Measurements from ENCODE around the gene MRPL22.
"Not testable (repeated sequence)": the region's sequence is repeated elsewhere in the genome, so short reads cannot be mapped to it uniquely, and the experiment has no call there.

Gene MRPL22

DNA sequence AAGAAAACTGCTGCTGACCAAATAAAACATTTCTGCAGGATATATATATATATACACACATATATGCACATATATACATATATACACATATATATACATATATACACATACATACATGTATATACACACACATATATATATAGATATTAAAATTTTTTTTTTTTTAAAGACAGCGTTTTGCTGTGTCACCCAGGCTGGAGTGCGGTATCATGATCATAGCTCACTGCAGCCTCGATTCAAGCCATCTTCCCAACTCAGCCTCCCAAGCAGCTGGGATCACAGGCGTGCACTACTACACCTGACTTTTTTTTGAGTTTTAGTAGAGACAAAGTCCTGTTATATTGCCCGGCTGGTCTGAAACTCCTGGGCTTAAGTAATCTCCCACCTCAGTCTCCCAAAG, 2.7 kb downstream of the MRPL22 start:
- no peak for DNase-seq (ENCODE audit: low read depth)

DNA sequence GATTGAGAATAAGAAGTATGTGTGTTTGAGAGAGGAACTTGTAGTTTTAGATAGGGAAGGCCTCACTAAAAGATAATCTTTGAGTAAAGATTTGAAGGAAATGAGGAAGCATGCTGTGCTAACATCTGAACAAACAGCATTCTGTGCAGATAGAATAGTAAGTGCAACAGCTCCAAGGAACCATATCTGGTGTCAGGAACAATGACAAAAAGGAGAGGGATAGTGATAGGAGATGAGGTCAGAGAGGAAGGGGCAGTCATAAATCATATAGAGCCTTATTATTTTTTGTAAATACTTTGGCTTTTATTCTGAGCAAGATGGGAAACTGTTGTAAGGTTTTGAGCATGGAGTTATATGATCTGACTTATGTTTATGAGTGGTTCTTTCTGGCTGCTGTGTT, 3.8 kb downstream of the MRPL22 start:
- no peak for DNase-seq (ENCODE audit: low read depth)

DNA sequence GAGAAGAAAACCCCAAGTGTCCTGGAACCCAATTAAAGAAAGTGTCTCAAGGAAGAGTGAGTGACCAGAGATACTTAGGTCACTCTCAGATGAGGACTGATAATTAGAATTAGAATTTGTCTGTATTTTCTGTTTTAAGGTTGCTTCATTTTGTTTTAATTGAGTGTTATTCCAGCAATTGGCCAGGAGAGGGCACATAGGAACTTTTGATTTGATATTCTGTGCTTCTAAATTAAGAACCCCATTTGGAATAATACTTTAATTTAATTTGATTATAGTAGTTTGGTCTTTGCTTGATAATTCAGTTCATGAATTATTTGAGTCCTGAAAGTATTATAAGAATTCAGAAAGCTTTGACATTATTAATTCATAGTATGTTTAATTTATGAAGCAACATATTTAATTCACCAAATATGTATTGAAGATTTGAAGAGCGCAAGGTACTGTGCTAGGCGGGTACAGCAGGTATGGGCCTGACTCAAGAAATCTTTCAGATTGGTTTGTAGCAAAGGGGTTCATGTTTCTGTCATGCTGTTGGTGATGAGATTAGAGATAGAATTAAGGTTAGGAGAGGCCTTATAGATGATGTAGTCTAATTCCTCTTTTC, 4.9 kb downstream of the MRPL22 start:
- DNase-seq (ENCODE audit: low read depth): peak; percentile 12

DNA sequence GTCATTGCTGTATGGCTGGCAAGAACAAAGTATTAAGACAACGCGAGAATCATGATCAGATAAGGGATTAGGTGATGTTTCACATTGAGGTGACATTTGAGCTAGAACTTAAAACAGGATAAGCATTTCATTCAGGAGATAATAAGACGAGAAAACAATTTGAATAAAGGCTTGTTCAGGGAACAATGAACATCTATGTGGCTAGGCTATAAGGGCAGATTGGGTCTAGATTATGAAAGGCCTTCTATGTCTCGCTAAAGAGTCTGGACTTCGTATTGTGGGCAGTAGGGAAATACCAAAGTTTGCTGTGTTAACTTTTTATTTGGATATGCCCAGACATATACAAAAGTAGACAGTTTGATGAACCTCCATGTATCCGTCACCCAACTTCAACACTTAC, 6.9 kb downstream of the MRPL22 start:
- no peak for DNase-seq (ENCODE audit: low read depth)

DNA sequence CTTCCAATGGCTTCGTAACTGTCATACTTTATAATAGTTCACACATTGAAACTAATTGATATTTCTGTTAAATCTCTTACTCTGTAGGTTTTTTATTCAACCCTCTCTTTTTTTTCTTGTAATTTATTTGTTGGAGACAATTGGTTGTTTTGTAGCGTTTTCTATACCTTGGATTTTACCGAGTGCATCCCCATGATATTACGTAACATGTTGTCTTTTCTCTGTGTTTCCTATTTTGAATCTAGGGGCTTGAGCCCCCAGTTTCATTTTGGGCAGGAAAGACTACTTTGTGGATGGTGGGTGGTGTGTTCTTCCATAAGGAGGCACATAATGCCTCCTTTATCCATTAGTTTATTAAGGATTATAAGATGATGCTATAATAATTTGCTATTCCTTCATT, 7.4 kb downstream of the MRPL22 start:
- DNase-seq (ENCODE audit: low read depth): no peak

DNA sequence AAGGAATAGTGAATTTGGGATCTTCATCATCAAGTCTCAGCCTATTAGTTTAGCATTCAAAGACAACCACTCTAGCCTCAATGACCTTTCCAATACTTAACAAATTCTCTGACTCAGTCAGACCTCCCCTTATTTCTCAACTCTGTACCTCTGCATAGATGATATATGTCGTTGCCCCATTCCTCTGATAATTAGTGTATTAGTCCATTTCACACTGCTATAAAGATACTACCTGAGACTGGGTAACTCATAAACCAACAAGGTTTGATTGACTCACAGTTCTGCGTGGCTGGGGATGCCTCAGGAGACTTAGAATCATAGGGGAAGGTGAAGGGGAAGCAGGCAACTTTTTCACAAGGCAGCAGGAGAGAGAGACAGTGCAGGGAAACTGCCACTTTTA, 8.9 kb downstream of the MRPL22 start:
- DNase-seq (ENCODE audit: low read depth): peak; percentile 22

DNA sequence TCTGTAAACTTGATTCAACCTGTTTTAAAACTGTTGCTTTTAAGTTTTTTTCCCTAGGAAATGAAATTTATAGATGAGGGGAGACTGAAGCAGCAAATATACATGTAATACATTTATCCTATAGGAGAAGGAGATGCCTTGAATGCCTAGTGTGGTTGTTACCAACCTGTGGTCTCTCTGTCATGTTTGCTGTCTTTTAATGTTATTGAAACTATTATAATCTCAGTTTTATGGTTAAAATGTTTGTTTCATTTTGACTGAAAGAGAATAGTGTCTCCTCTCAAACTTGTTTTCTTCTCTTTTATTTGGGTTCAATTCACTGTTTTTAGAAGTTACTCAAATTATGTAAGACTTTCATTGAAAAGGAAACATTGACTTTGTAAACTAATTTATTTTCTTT, 15.8 kb downstream of the MRPL22 start:
- no peak for DNase-seq (ENCODE audit: low read depth)

DNA sequence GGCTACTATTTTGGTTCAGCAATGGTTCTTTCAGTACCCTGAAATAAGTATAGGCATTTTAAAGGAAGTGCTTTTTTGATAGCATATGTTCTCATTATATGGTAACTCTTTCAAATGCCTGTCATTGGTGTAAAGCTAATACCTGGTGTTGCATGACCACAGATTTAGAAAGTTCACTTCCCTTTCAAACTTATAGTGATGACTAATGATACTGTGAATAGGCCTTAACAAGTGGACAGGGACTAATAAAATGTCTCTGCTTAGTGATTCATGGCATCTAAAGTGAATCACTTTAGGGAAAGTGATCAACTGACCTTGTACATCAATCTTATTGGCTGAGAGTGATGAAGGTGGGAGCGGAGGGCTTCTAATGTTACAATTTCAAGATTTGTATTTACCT, 21.6 kb downstream of the MRPL22 start:
- DNase-seq (ENCODE audit: low read depth): peak; percentile 22

DNA sequence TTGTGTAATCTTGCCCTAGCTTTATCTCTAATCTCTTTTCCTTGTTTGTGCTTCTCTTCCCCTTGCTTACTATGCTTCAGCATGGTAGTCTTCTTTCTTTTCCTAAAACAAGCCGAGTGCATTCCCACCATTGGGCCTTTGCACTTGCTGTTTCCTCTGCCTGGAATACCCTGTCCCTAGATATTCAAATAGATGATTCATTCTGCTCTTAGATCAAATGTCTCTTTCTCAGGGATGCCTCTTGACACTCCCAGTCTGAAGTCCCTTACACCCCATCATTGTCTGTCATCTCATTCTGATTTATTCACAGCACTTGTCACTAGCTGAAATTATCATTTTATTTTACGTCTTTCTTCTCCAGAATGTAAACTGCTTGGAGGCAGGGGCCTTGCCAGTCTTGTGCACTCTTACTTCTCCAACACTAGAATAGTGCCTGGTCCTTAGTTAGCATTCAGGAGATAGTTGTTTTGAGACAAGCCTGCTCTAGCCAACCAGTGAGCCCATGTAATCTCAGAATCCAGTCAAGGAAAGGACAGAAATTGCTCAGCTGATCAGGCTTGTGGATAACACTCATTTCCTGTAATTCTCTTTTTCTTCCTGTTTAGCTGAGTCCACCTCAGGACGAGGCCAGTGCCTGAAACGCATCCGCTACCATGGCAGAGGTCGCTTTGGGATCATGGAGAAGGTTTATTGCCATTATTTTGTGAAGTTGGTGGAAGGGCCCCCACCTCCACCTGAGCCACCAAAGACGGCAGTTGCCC, 25.4 kb downstream of the MRPL22 start:
- no peak for DNase-seq (ENCODE audit: low read depth)

DNA sequence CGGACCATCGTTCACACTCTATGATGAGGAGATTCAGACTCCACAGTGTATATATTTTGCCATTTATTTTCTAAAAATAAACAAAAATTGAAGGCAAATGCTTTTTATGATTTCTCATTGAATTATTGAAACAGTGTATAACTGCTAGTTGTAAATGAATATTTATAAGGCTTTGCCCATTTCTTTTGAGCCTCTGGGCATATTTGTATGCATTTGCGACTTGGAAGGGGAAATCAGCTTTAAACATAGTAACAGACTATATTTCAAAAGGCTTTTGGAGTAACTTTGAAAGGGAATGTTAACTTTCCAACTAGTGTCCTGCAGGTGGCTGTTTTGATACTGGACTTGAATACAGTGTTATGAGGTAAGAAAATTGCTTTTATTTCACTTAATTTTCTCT, 26.0 kb downstream of the MRPL22 start:
- DNase-seq (ENCODE audit: low read depth): no peak

DNA sequence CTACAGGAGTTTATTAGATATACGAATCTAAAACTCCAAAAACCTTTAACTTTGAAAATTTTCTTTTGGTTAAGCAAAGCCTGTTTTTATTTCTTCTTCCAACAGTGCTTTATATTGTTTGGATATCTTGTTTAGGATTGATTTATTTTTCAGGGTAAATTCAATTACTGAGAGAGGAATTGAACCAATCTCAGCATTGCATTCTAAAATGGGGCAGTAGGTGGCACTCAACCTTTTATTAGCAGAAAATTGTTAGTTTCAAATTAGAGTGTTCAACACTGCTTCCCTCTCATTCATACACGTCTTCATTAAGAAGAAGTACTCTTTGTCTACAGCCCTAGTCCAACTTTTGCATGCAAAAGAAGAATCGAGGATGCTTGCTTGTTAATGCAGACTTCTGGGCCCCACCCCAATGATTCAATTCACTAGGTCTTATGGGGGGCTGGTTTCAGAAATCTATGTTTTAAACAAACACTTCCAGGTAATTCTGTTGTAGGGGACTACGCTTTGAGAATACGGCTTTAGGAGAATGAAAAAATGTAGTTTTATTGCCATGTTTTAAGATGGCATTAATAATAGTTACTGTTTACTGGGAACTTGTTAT, 26.6 kb downstream of the MRPL22 start:
- peak; percentile 12 for DNase-seq (ENCODE audit: low read depth)

DNA sequence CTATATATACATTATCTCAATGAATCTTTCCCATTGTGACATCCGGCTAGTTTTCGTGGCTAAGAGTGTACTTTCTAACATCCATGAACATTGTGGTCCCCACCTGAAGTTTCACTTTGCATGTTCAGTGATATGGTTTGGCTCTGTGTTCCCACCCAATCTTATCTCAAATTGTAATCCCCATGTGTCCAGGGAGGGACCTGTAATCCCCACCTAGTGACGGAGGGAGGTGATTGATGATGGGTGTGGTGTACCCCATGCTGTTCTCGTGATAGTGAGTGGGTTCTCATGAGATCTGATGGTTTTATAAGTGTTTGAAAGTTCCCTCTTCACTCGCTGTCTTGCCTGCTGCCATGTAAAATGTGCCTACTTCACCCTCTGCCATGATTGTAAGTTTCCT, 28.1 kb downstream of the MRPL22 start:
- DNase-seq (ENCODE audit: low read depth): no peak

DNA sequence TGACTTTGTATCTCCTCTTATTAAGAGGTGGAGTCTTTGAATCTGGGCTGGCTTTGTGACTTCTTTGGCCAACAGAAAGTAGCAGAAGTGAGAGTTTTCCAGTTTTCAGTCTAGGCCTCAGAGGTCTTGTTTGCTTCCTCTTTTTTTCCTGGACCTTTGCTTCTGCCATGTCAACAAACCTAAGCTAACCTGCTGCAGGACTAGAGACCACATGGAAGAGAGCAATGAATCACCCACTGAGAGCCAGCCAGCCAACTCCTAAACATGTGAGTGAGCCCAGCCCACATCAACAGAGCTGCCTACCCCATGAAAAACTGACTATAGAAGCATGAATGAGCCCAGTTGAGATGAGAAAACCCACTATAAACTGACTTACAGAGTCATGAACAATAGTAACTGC, 29.9 kb downstream of the MRPL22 start:
- peak; percentile 24 for DNase-seq (ENCODE audit: low read depth)

DNA sequence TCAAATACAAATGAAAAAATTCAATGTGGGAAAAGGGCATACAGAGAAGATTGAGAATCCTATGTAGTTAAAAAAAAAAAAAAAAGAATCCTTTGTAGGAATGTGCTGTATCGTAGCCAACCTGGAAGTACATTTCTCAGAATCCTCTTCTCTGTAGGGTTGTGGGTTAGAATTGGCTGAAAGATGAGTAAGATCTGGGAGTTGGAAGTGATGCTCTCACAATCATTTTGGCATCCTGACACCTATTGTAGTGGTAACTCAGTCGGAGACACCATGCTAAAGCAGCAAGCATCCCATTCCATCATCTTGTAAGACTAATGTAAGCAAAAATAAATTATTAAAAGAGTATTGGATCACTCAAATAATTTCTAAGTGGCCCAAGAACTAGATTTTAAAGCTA, 30.6 kb downstream of the MRPL22 start:
- DNase-seq (ENCODE audit: low read depth): peak; percentile 9

DNA sequence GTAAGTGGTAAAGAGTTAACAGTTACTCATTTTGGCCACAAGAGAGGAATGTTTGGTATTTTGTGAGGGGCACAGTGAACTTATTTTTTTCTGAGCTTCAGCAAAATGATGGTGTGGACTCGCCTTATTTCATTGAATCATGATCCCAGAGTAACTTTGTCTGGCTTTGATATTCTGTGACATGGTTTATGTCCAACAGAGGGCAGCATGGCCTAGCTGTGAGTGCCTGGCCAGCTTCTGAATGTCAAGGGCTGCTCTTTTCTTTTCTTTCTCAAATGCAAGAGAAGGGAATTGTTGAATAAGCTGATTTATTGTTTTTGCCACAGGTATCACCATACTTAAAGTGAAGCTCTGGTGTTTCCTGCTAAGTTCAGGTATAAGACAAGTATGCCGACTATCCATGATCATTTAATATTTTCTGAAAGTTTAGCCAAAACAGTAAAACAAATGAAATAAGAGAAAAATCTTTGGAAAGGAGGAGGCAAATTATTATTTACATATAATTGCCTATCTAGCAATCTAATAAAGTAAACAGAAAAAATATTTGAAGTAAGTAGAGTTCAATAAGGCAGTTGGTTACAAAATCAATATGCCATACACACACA, 31.7 kb downstream of the MRPL22 start:
- peak; percentile 40 for DNase-seq (ENCODE audit: low read depth)

DNA sequence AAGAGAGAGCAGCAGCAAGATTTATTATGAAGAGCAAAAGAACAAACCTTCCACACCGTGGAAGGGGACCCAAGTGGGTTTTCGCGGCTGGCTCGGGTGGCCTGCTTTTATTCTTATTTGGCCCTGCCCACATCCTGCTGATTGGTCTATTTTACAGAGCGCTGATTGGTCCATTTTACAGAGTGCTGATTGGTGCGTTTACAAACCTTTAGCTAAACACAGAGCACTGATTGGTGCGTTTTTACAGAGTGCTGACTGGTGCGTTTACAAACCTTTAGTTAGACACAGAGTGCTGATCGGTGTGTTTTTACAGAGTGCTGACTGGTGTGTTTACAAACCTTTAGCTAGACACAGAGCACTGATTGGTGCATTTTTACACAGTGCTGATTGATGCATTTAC, 35.2 kb downstream of the MRPL22 start:
- DNase-seq (ENCODE audit: low read depth): not testable (repeated sequence)

DNA sequence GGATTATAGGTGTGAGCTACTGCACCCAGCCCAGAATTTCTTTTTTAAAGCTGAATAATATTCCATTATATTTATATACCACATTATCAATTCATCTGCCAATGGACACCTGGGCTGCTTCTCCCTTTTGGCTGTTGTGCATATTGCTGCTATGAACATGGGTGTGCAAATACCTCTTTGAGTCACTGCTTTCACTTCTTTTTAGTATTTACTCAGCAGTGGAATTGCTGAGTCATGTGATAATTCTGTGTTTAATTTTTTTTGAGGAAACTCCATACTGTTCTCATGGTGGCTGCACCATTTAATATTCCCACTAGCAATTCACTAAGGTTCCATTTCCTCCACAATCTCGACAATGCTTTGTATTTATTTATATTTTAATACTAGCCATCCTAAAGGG, 36.5 kb downstream of the MRPL22 start:
- peak; percentile 18 for DNase-seq (ENCODE audit: low read depth)

DNA sequence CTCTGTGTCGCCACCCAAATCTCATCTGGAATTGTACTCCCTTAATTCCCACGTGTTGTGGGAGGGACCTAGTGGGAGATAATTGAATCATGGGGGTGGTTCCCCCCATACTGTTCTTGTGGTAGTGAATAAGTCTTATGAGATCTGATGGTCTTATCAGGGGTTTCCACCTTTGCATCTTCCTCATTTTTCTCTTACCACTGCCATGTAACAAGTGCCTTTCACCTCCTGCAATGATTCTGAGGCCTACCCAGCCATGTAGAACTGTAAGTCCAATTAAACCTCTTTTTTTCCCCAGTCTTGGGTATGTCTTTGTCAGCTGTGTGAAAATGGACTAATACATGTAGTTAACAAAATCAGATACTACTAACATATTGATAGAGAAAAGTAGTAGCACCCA, 37.4 kb downstream of the MRPL22 start:
- not testable (repeated sequence) for DNase-seq (ENCODE audit: low read depth)

DNA sequence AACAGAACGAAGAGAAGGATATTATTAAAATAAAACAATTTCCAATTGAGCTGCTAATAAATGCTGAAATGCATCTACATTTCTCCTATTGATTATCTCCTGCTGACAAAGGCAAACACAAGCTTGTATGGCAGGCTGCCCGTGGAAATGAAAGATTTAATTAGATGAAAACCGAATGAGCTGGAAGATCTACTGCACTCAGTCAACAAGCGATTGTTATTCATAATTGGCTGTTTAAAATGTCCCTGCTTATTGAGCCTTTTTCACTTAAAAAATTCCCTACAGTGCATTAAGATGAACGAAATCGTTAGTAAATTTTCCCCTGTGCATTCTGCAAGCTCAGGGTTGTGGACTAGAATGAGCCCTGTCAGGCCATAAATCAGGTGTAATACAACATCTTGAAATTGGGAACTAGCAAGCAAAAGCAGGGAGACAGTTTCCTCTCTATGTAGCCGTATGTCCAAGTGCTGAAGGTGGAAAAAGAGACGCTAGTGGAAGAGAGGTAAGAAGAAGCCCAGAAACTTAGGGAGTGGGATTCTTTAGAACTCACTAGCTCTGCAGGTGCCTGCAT, 44.2 kb downstream of the MRPL22 start:
- no peak for DNase-seq (ENCODE audit: low read depth)

DNA sequence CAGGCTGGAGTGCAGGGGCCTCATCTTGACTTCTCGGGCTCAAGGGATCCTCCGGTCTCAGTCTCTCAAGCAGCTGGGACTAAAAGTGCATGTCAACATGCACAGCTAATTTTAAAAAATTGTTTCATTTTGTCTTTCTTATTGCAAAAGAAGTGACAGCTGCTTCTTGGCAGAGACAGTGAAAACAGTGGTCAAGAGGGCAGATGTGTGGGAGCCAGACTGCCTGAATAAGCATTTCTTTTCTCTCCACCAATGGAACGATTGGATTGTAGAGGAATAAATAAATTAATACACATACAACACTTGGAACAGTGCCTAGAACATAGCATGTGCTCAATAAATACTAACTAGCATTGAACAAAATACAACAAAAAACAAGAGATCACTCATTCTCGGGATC, 45.3 kb downstream of the MRPL22 start:
- peak; percentile 21 for DNase-seq (ENCODE audit: low read depth)

DNA sequence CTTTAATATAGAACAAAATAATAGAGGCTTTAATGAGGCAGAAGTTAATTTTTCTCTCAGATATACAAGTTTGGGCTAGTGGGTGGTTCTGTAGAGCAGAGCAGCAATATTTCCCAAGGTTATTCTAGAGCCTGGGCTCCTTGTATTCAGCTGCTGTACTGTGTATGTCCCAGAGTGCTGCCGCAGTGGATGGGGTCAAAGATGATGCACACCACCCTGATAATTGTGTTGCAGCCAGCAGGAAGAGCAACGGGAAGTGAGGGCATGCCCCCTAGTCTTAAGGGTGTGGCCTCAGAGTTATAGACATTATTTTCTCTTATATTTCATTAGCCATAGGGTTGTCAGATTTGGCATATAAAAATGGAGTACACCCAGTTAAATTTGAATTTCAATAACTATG, 48.8 kb downstream of the MRPL22 start:
- DNase-seq (ENCODE audit: low read depth): no peak

DNA sequence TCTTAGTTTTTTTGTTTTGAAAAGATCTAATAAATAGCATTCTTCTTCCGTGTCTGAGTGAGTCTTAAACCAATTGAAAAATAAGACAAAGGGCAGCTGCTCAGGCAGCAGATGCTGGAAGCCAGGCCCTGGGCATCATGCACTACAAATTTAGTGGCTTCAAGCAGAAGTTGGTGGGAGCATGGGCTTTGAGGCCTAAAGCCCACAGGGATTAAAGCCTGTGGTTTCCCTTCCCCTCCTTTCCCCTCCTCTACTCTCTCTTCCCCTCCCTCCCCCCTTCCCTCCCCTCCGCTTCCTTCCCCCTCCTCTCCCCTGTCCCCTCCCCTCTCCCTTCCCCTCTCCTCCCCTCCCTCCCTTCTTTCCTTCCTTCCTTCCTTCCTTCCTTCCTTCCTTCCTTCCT, 52.6 kb downstream of the MRPL22 start:
- DNase-seq (ENCODE audit: low read depth): no peak

DNA sequence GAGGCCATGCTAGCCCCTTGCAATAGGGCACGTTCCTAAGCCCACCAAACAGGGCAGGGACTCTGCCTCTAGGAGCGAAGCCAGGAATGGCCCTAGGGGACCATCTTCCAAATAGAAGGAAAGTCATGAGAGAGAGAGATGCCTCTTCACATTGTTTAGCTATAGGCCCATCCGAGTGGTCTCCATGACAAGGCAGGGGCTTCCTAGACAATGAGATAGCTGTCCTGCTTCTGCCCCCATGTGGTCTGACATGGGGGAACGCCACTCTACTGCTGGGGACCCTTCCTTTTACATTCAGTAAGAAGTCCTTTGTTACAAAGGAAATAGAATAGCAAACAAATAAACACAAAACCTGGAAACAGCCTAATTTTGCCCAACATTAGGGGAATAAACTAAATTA, 54.8 kb downstream of the MRPL22 start:
- DNase-seq (ENCODE audit: low read depth): no peak
